HepG2 (cell line): ENCODE results near the gene SLCO2A1. TPM values are rescaled to one million over a fixed set of nuclear protein-coding genes. Genes with fewer than 3 reads are reported as not detected.

ENCODE experiments used
- ATAC-seq: fragments of 200-7000 bp; cut with Tn5 transposase; 3 replicates; pipeline ENCODE4 v1.9.1; 2020; ENCODE audit warnings: mild to moderate bottlenecking, moderate library complexity
- BruUV-seq: library from RNA; stranded (reverse); fragments of 400-500 nt; replicated peaks from 2 replicates; lab custom pipeline; 2021; lab: Mats Ljungman, UMichigan
- CTCF ChIA-PET: fragments of 300-600 bp; formaldehyde crosslinking; extraction: SDS; loops from one replicate; lab custom pipeline; 2021; ENCODE audit warnings: low total read pairs, inconsistent platforms, low intra/inter-chr PET ratio; lab: Yijun Ruan, JAX
- POLR2A ChIA-PET: fragments of 350-600 bp; sonication (Branson Sonifier 250); formaldehyde crosslinking; loops from one replicate; lab custom pipeline; 2020; ENCODE audit warnings: antibody characterized with exemption, inconsistent platforms; lab: Yijun Ruan, JAX
- DNase-seq: peaks from one replicate; pipeline ENCODE4 v3.0.0-alpha.2; 2015; ENCODE audit warnings: low spot score
- FAIRE-seq: peaks from 3 replicates; lab custom pipeline; 2011; peaks lifted over from hg19 to GRCh38; lab: Jason Lieb, UNC
- H2AFZ ChIP-seq: one replicate; pipeline ENCODE4 v1.6.1; 2011; ENCODE audit warnings: low read length, inconsistent platforms
- H3K27ac ChIP-seq: fragments of 300-600 bp; 3 replicates; pipeline ENCODE4 v1.8.0; 2011; ENCODE audit warnings: mixed run types, mild to moderate bottlenecking, mixed read lengths, low read length, inconsistent platforms; ENCODE audit not compliant: insufficient read depth; ENCODE audit errors: extremely low read length
- H3K27me3 ChIP-seq, 2 experiments: fragments of 200-600 bp in 1 of 2; 2 replicates in 1 of 2; 3 replicates in 1 of 2; pipeline versions ENCODE4 v1.6.0 to v1.8.0; 2011; ENCODE audit warnings: low read length in 2 of 2, mild to moderate bottlenecking in 2 of 2, moderate library complexity in 2 of 2, inconsistent platforms in 1 of 2; ENCODE audit not compliant: insufficient read depth in 2 of 2, control insufficient read depth in 1 of 2
- H3K36me3 ChIP-seq, 2 experiments: fragments of 200-600 bp in 1 of 2; replicated peaks in 1 of 2; 2 replicates in 1 of 2; 3 replicates in 1 of 2; pipeline versions ENCODE4 v1.5.1 to v1.8.0; 2011; ENCODE audit warnings: low read length in 2 of 2, inconsistent platforms in 1 of 2; ENCODE audit not compliant: insufficient read depth in 2 of 2, control insufficient read depth in 1 of 2
- H3K4me1 ChIP-seq: 2 replicates; pipeline ENCODE4 v1.5.1; 2012; ENCODE audit warnings: low read length, inconsistent platforms; ENCODE audit not compliant: insufficient read depth
- H3K4me2 ChIP-seq: 2 replicates; pipeline ENCODE4 v1.6.0; 2011; ENCODE audit warnings: low read depth, low read length, inconsistent platforms
- H3K4me3 ChIP-seq, 3 experiments: fragments of 200-600 bp in 1 of 3; sonication (generic), shearing (Covaris generic) in 1 of 3; replicated peaks in 1 of 3; 2 replicates each; pipeline ENCODE4 v1.5.1; 2011 to 2016; ENCODE audit warnings: low read length in 3 of 3, inconsistent platforms in 2 of 3, low read depth in 2 of 3, mild to moderate bottlenecking in 2 of 3, control low read depth in 1 of 3, mixed read lengths in 1 of 3; ENCODE audit not compliant: insufficient read depth in 1 of 3
- H3K79me2 ChIP-seq: one replicate; pipeline ENCODE4 v1.6.1; 2011; ENCODE audit warnings: low read length, inconsistent platforms; ENCODE audit not compliant: insufficient read depth
- H3K9ac ChIP-seq: 2 replicates; pipeline ENCODE4 v1.6.0; 2011; ENCODE audit warnings: mild to moderate bottlenecking, low read depth, low read length, inconsistent platforms; ENCODE audit not compliant: insufficient read depth
- H3K9me3 ChIP-seq: 2 replicates; pipeline ENCODE4 v1.5.1; 2012; ENCODE audit warnings: mild to moderate bottlenecking, low read length
- H4K20me1 ChIP-seq: 2 replicates; pipeline ENCODE4 v1.6.0; 2011; ENCODE audit warnings: inconsistent platforms, mild to moderate bottlenecking, low read length, moderate library complexity; ENCODE audit not compliant: insufficient read depth
- ATF4 ChIP-seq, 2 experiments: fragments of 450-650 bp in 1 of 2; sonication (generic) in 1 of 2; formaldehyde crosslinking; IDR thresholded peaks; 2 replicates each; pipeline versions ENCODE4 v1.5.0 to v1.8.0; 2020 to 2022; ENCODE audit warnings: mild to moderate bottlenecking in 1 of 2, missing genetic modification reagents in 1 of 2
- HINFP ChIP-seq: sonication (generic); formaldehyde crosslinking; IDR thresholded peaks from 2 replicates; pipeline ENCODE4 v1.4.0; 2020; ENCODE audit warnings: low read depth, mild to moderate bottlenecking, missing genetic modification reagents
- IRX3 ChIP-seq: sonication (generic); formaldehyde crosslinking; IDR thresholded peaks from 2 replicates; pipeline ENCODE4 v1.8.1; 2023; ENCODE audit warnings: mild to moderate bottlenecking, low read depth, missing genetic modification reagents, borderline replicate concordance
- MAFF ChIP-seq: IDR thresholded peaks from 2 replicates; pipeline ENCODE4 v1.6.1; 2011; ENCODE audit warnings: low read depth, low read length, improper control_type of control experiment
- RNF219 ChIP-seq: sonication (generic); formaldehyde crosslinking; IDR thresholded peaks from 2 replicates; pipeline ENCODE4 v1.5.0; 2020; ENCODE audit warnings: mild to moderate bottlenecking, missing genetic modification reagents
- TMF1 ChIP-seq: sonication (generic); formaldehyde crosslinking; IDR thresholded peaks from 2 replicates; pipeline ENCODE4 v1.8.1; 2022; ENCODE audit warnings: low read depth, missing genetic modification reagents
- TRAFD1 ChIP-seq: sonication (generic); formaldehyde crosslinking; IDR thresholded peaks from 2 replicates; pipeline ENCODE4 v1.5.1; 2020; ENCODE audit warnings: missing genetic modification reagents, mild to moderate bottlenecking, borderline replicate concordance
- ZBTB10 ChIP-seq: sonication (generic); formaldehyde crosslinking; IDR thresholded peaks from 2 replicates; pipeline ENCODE4 v1.4.0; 2020; ENCODE audit warnings: missing genetic modification reagents, borderline replicate concordance
- ZNF260 ChIP-seq: sonication (generic); formaldehyde crosslinking; IDR thresholded peaks from 2 replicates; pipeline ENCODE4 v1.4.0; 2020; ENCODE audit warnings: missing genetic modification reagents, low read depth, mild to moderate bottlenecking, borderline replicate concordance
- ZNF7 ChIP-seq: IDR thresholded peaks from 2 replicates; pipeline ENCODE4 v1.6.1; 2016; ENCODE audit warnings: missing biosample characterization, missing genetic modification reagents
- WGBS: methylation state at CpG from one replicate; pipeline ENCODE4 v1.1.6; 2017; ENCODE audit warnings: low lambda C conversion rate; 5-methylcytosine and 5-hydroxymethylcytosine counted together
- in situ Hi-C: cut with HindIII; loops from 2 replicates; pipeline ENCODE4 v1.10.0; 2017; ENCODE audit warnings: low pct_unique_long_range_greater_than_20kb; ENCODE audit not compliant: extremely low pct_ligation_motif_present
- intact Hi-C: fragments of 100-400 bp; cut with micrococcal nuclease; formaldehyde crosslinking; loops from one replicate; pipeline ENCODE4 v1.10.0; 2022; ENCODE audit not compliant: unreplicated experiment
- polyA plus RNA-seq, 8 experiments: library from polyadenylated mRNA; depleted of rRNA in 3 of 8; stranded (reverse) in 7 of 8; unstranded in 1 of 8; fragments of >200 nt; fragmentation: Illumina TruSeq in 4 of 8; extraction: Trizol in 4 of 8; gene quantifications; 2 replicates each; pipeline versions ENCODE4 v1.2.1 to v1.2.3, GENCODE V29; 2011 to 2016; ENCODE audit warnings: low read depth in 4 of 8, missing spikeins in 1 of 8, mixed read lengths in 1 of 8; ENCODE audit not compliant: insufficient read depth in 1 of 8
- total RNA-seq, 5 experiments: library from RNA; depleted of rRNA; stranded (reverse); fragments of >200 nt; fragmentation: Illumina TruSeq; extraction: Trizol; gene quantifications; 2 replicates each; pipeline ENCODE4 v1.2.3, GENCODE V29; 2016; ENCODE audit warnings: low read depth in 1 of 5

The SLCO2A1 gene
- total and polyA plus RNA-seq, 2 of the 13 experiments (the other 11 are each of a cell fraction or from before 2014, with no cell fraction given): 0.04 TPM; not detected in 1

- no peak for TF ChIP-seq MAFF
- TF ChIP-seq RNF219 (CRISPR knock-in tag): no peak
Measured at GRCh38 chr3:133999891-134000685, 29.6 kb downstream of the SLCO2A1 start (continued).

- ATAC-seq (no peak), DNase-seq (no peak), FAIRE-seq (no peak)
- Histone ChIP-seq H4K20me1 (no peaks in the 10 kb centered on the region), H3K27ac (no peak overlapping the region), H3K36me3 (no peaks in the 10 kb centered on the region), H3K79me2 (no peaks in the 10 kb centered on the region), H3K9me3 (no peaks in the 10 kb centered on the region), H3K4me1 (no peaks in the 10 kb centered on the region), H3K27me3 (peaks cover 6 to 45% of the 10 kb centered on the region in 2 experiments; a peak in 3 of 5 replicates), H3K4me3 (no peak overlapping the region), H3K9ac (no peak overlapping the region), H2AFZ (no peak overlapping the region), H3K4me2 (no peak overlapping the region)
- ChIA-PET POLR2A (no interaction called here), CTCF (no interaction called here)
- intact Hi-C loops (no loop called here), in situ Hi-C loops (no loop called here)
- BruUV-seq: no TSS peak
- 30% methylated on average over 9 of the region's 9 CpGs for WGBS
- TF ChIP-seq TRAFD1 (no peak), ATF4 (CRISPR knock-in tag; IDR thresholded peaks at IDR 0.05) (no peak), ZNF260 (CRISPR knock-in tag) (no peak), TMF1 (no peak), ZNF7 (CRISPR knock-in tag) (no peak), IRX3 (CRISPR knock-in tag) (no peak), ZBTB10 (no peak), HINFP (CRISPR knock-in tag) (no peak)
Measured at GRCh38 chr3:133998691-133999241, 31.0 kb downstream of the SLCO2A1 start.
